Measurements from ENCODE around the gene MAPK1IP1L. TPM values are rescaled to one million over a fixed set of nuclear protein-coding genes. Genes with fewer than 3 reads are reported as not detected.

Gene MAPK1IP1L
- total and polyA plus RNA-seq, 2 of the 8 experiments (the other 6 are each of a cell fraction or from before 2014, with no cell fraction given) = 111 to 228 TPM

GRCh38 chr14:55051165-55051422 lies 353 bp upstream of the MAPK1IP1L start (continued):
- TF ChIP-seq NANOG (IDR thresholded peaks at IDR 0.05; ENCODE audit: insufficient read depth, low read depth, low read length, poor library complexity, severe bottlenecking) (no peak), RBBP5 (IDR thresholded peaks at IDR 0.05; ENCODE audit: borderline replicate concordance, low read depth, low read length) (no peak), JUN (IDR thresholded peaks at IDR 0.05; ENCODE audit: low read depth, low read length) (no peak), ATF2 (IDR thresholded peaks at IDR 0.05; ENCODE audit: low read length) (no peak), CTCF (IDR thresholded peaks at IDR 0.05; ENCODE audit: control extremely low read depth in 1 of 3, insufficient read depth in 1 of 3, low read depth in 1 of 3, low read length in 3 of 3) (no peak)

All from H1 (cell line).